Smooth muscle cell of the brain vasculature (primary cell): ENCODE data around the gene SLCO4A1.

Source experiments
- DNase-seq: peaks from one replicate; pipeline ENCODE4 v3.0.0-alpha.2; 2012; ENCODE audit warnings: low read depth, low spot score

The SLCO4A1 gene

DNA sequence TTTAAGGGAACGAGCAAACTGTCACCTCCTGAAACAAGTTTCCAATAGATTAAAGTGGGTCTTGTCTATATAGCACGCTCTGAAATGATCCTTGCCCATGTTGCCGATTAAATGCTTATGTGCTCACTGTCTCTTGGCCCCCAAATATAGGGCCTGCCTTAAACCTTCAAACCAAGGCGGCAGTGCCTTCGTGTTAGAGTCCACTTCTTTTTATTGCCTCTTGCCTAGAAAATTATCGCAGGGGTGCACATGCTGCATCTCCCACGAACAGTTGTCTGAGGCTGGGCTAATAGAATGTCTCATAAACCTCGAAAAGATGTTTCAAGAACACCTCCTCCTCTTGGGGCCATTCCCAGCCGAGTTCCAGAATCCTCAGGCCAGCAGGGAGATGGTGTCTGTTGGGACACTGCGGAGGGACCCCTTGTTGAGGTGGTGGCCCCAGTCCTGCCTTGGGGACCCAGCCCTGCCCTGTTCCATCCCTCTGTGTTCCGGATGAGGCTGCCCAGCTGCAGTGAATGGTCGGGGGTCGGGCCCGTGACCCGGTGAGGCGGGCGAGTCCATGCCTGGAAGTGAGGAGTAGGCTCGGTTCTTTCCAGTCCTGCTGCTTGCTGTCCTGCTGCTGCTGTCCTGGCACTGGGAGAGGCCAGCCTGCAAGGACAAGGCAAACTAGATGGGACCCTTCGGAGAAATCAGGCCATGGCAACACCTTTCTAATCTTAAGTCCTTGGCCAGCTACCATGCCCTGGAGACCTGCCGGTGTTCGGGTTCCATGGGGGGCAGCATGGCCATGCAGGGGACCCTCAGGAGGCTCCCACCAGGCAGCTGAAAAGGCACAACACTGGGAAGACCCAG lies 34.7 kb upstream of the SLCO4A1 start:
- no peak for DNase-seq

GRCh38 chr20:62608218-62608565 lies 34.1 kb upstream of the SLCO4A1 start:
- DNase-seq: no peak

GRCh38 chr20:62609279-62609720 lies 33.0 kb upstream of the SLCO4A1 start:
- no peak for DNase-seq

DNA sequence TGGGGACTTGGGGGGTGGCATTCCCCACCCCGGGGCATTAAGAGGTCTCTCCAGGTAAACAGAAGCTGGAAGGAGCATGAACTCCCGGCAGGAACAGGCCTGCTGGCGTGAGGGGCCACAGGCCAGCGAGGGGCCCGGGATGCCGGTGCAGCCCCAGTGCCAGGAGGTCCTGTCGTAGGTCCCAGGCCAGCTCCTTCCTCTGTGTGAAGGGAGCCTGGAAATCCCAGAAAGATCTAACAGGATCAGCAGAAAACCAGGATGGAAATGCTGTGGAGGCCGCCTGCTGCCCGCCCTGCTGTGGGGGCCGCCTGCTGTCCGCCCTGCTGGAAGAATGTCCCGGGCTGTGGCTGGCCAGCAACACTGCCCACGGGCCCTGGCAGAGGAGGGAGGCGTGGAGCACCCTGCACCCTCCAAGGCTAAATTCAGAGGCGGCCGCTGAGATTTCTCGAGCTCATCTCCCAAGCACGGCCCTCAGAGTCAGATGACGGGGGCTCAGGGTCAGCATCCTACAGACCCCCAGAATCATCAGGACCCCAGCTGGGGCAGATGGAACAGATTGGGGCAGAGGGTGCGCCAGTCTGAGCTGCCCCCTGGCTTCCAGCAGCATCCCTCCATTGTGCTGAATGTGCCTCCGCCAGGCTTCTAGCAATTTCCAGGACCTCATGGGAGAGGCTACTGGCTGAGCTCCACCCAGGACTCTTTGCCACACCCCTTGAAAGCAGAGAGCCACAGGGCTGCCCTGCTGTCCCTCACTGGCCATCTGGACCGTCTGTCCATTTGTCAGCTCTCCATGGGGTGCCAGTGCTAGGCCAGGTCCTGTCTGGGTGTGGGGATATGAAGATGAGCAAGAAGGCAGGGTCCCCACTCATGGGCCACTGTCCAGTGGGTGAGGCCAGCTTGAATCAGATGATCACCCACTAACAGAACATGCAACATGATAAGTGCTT lies 32.2 kb upstream of the SLCO4A1 start:
- no peak for DNase-seq

GRCh38 chr20:62611012-62611411 lies 31.3 kb upstream of the SLCO4A1 start:
- DNase-seq: no peak

GRCh38 chr20:62611819-62612218 lies 30.5 kb upstream of the SLCO4A1 start:
- no peak for DNase-seq

- DNase-seq: no peak
These were observed 28.0 kb upstream of the SLCO4A1 start for GRCh38 chr20:62614085-62614960.

GRCh38 chr20:62614961-62615680 lies 27.2 kb upstream of the SLCO4A1 start:
- DNase-seq: no peak

DNA sequence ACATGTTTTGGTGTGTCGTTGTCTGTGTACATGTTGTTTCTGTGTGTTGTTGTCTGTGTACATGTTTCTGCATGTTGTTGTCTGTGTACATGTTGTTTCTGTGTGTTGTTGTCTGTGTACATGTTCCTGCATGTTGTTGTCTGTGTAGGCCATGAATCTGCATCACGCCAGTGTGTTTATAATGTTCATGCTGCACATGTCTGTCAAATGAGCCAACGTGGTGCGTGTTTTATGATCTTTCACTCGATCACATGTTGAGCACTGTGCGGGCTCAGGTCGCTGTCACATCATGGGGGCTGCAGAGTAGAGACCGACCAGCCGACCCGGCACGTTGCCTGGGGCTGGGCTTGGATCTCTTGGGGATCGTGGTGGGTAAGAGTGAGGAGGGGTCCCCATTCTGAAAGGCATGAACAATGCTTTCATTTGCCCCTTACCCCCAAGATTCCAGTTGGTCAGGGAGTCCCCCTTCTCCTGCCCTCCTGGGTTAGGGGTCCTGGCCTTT lies 26.5 kb upstream of the SLCO4A1 start:
- no peak for DNase-seq

DNA sequence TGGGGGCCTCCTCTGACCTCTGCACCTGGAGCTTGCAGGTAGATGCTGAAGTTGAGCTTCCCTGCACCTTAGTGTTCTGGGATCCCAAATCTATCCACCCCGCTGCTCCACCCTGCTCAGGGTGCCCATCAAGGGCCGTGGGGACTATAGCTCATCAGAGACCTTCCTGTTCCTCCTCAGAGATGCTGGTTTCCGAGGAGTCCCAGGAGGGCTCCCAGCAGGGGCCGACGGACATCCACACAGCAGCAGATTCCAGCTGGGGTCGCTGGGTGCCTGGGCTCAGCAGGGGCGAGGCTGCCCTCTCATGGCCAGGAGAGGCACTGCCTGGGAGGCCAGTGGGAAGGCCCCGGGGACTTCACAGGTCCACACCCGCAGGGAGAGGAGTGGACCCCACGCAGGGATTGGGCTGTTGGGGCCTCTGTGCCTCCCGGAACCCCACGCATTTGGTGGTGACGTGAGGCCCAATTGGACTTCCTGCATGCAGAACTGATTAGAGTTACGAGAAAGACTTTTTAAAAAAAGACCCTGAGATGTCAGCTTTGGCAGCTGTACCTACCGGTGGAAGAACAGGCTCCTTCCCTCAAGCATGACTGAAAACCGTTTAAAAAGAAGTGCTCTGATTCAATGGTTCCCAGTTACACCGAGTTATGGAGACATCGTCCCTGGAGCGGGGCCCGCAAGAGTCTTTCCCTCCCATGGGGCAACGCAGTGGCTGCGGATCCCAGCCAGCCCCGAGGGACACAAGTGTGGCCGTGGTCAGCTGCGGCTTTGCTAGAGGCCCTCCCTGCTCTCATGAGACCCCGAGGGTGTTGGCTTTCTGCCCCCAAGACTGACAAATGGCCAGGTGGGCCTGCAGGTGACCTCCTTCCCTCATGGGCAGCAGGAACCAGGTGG lies 25.3 kb upstream of the SLCO4A1 start:
- DNase-seq: no peak

GRCh38 chr20:62617711-62618483 lies 24.4 kb upstream of the SLCO4A1 start:
- no peak for DNase-seq

DNA sequence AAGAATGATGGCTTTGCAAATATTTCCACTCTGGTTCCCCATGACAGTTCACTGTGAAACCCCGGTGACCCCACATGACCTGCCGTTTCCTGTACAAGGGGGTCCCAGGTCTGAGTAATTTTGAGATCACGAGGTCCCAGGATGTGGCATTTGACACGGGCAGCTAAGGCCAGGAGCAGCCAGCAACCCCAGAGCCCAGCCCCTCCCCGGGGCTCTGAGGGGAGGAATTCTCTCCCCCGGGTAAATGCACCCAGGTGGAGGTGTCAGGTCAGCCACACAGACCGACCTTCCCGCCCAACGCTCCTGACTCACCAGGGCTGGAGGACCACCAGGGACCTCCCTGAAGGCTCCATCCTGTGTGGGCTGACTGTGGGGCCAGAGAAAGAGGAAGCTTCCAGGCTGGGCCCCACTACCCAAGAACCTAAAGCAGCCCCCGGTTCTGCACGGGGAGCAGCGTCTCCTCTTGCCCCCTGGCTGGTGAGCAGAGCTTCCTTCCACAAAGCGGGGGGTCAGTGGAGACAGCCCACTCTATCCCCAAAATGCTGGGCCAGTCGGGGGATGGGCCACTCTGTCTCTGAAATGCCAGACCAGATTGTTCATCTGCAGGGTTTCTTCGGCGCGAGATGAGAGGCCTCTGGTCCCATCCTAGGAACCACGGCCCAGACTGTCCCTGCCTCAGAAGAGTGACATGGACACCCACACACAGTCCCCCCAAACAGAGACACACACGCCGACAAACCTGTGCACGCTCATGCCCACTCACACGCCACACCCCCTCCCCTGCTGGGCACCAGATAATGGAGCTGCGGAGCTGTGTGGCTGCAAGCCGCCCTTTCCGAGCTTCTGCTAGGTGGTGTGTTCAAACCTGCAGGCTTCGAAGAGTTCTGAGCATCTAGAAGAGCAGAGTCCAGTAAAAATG lies 23.4 kb upstream of the SLCO4A1 start:
- DNase-seq: no peak

- DNase-seq: no peak
These were observed 21.7 kb upstream of the SLCO4A1 start for GRCh38 chr20:62620625-62621024.

- DNase-seq: no peak
These were observed 20.8 kb upstream of the SLCO4A1 start for GRCh38 chr20:62621251-62622110.

DNA sequence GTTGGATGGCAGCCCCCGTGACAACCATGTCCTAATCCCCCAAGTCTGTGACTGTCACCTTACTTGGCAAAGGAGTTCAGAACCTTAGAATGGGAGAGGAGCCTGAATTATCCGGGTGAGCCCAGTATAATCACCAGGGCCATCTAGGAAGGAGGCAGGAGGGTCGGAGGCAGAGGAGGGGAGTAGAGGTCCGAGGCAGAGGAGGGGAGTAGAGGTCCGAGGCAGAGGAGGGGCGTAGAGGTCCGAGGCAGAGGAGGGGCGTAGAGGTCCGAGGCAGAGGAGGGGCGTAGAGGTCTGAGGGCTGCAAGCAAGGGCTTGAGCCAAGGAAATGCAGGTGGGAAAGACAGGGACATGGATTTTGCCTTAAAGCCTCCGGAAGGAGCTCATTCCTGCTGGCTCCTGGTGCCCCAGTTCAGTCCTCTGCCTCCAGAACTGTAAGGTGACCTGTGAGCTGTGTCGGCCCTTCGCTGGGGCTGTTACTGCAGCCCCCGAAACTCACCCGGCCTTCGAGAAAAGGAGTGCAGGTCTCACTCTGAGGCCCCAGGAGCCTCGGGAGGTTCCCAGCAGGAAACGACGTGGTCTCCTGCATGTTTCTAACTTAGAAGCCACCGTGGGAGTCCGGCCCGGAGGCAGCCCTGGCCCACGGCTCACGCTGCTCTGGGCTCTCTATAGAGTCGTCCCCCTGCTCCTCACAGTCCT lies 20.0 kb upstream of the SLCO4A1 start:
- DNase-seq: no peak

DNA sequence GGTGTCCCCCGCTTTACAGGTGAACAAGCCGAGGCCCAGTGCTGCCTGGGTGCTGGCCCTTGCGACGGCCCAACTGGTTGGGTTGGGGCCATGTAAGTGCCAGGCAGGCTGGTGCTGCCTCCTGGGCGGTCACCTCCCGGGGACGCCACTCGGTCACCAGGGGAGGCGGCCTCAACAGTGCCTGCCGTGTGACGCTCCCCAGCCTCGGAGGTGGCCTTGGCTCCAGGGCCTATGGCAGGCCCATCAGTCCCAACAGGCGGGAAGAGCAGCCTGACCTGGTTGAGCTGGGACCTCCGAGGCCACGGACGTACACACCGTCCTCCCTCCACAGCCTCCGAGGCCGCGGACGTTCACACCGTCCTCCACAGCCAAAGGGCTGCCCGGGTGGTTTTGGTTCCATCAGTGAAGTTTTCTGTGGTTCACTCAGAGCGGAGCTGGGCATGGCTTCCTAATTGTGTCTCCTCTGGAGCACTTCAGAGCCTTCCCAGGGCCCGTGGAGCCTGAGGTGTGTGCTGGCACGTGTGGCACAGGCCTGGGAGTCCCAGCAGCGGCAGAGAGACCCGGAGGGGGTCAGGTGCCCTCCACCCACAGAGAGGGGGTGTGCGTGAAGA lies 19.3 kb upstream of the SLCO4A1 start:
- no peak for DNase-seq
